Esophagus squamous epithelium (tissue), 4 donors: ENCODE measurements around the gene IDUA.

Source experiments
- CTCF ChIP-seq, 6 experiments: fragments of 450-650 bp in 4 of 6; fragments of 200-600 bp in 2 of 6; sonication (generic) in 2 of 6; IDR thresholded peaks; one replicate each; pipeline ENCODE4 v1.5.1; 2016 to 2019; ENCODE audit warnings: antibody characterized with exemption in 6 of 6, mild to moderate bottlenecking in 4 of 6, moderate library complexity in 4 of 6
- POLR2A ChIP-seq, 4 donors: fragments of 450-650 bp; IDR thresholded peaks; one replicate each; pipeline ENCODE4 v1.6.1; 2017; ENCODE audit warnings: antibody characterized with exemption in 4 of 4, mild to moderate bottlenecking in 4 of 4, moderate library complexity in 3 of 4

- peak in 2 of 6 experiments; percentile 19 to 33 for TF ChIP-seq CTCF (IDR thresholded peaks at IDR 0.05)
- peak in 1 of 4 donors; percentile 58 for TF ChIP-seq POLR2A (IDR thresholded peaks at IDR 0.05)
These were observed 22.9 kb downstream of the IDUA start for GRCh38 chr4:1009542-1010394.
